B cell (primary cell): ENCODE data around the gene EHBP1.

Source experiments
- EZH2 ChIP-seq: IDR thresholded peaks from 2 replicates; pipeline ENCODE4 v1.6.1; 2012; ENCODE audit warnings: borderline replicate concordance, low read depth, mild to moderate bottlenecking, moderate library complexity, low read length; ENCODE audit not compliant: insufficient read depth, poor library complexity, severe bottlenecking
- TF ChIP-seq, protein P1 (sequence below): fragments of 200-600 bp; IDR thresholded peaks from one replicate; pipeline ENCODE4 v1.8.0; 2022; ENCODE audit warnings: antibody characterized with exemption, mild to moderate bottlenecking

DNA sequence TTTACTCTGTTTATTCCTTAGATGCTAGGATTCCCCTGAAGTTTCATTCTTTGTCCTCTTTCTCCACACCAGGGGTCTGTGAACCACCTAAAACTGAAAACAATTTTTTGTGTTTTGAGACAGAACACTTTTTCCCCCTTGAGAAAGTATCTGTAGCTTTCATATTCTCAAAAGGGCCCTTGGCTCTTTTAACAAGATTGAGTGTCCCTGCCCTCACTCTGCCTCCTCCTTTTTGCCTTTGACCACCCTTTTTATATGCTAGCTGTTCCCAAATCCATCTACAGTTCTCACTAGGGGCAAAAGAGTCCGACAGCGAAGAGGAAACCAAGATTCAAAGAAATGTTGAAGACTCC lies 883 bp upstream of the EHBP1 start:
- no peak for TF ChIP-seq EZH2
- TF ChIP-seq, protein P1, sequence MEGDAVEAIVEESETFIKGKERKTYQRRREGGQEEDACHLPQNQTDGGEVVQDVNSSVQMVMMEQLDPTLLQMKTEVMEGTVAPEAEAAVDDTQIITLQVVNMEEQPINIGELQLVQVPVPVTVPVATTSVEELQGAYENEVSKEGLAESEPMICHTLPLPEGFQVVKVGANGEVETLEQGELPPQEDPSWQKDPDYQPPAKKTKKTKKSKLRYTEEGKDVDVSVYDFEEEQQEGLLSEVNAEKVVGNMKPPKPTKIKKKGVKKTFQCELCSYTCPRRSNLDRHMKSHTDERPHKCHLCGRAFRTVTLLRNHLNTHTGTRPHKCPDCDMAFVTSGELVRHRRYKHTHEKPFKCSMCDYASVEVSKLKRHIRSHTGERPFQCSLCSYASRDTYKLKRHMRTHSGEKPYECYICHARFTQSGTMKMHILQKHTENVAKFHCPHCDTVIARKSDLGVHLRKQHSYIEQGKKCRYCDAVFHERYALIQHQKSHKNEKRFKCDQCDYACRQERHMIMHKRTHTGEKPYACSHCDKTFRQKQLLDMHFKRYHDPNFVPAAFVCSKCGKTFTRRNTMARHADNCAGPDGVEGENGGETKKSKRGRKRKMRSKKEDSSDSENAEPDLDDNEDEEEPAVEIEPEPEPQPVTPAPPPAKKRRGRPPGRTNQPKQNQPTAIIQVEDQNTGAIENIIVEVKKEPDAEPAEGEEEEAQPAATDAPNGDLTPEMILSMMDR, result no peak
